ENCODE results near the gene CFAP97D2.

Gene CFAP97D2

GRCh38 chr13:114141261-114141996 lies 37.6 kb upstream of the CFAP97D2 start:
- TF ChIP-seq CTCF (conservative IDR thresholded peaks at IDR 0.05; ENCODE audit: low read length): no peak
- no peak overlapping the region for H3K4me3 ChIP-seq (ENCODE audit: low read length)
- no peak for DNase-seq (ENCODE audit: low read depth)

GRCh38 chr13:114142137-114142550 lies 36.9 kb upstream of the CFAP97D2 start:
- TF ChIP-seq CTCF (conservative IDR thresholded peaks at IDR 0.05; ENCODE audit: low read length): no peak
- no peak for DNase-seq (ENCODE audit: low read depth)
- H3K4me3 ChIP-seq (ENCODE audit: low read length): no peak overlapping the region

- H3K4me3 ChIP-seq (ENCODE audit: low read length): no peak overlapping the region
- DNase-seq (ENCODE audit: low read depth): no peak
- no peak for TF ChIP-seq CTCF (conservative IDR thresholded peaks at IDR 0.05; ENCODE audit: low read length)
These were observed 36.2 kb upstream of the CFAP97D2 start for GRCh38 chr13:114142640-114143490.

GRCh38 chr13:114143806-114144605 lies 35.1 kb upstream of the CFAP97D2 start:
- TF ChIP-seq CTCF (conservative IDR thresholded peaks at IDR 0.05; ENCODE audit: low read length): no peak
- DNase-seq (ENCODE audit: low read depth): no peak
- H3K4me3 ChIP-seq (ENCODE audit: low read length): no peak overlapping the region

GRCh38 chr13:114144606-114145244 lies 34.3 kb upstream of the CFAP97D2 start:
- H3K4me3 ChIP-seq (ENCODE audit: low read length): no peak overlapping the region
- DNase-seq (ENCODE audit: low read depth): no peak
- TF ChIP-seq CTCF (conservative IDR thresholded peaks at IDR 0.05; ENCODE audit: low read length): no peak

- no peak overlapping the region for H3K4me3 ChIP-seq (ENCODE audit: low read length)
- TF ChIP-seq CTCF (conservative IDR thresholded peaks at IDR 0.05; ENCODE audit: low read length): no peak
- DNase-seq (ENCODE audit: low read depth): no peak
These were observed 33.8 kb upstream of the CFAP97D2 start for GRCh38 chr13:114145256-114145655.

All from AG10803 (cell line).